A549 treated with CORT108297 at 1 μM for 4 hours (cell line): ENCODE measurements around the gene PLS3. TPM values are rescaled to one million over a fixed set of nuclear protein-coding genes. Genes with fewer than 3 reads are reported as not detected.

Experiments
- total RNA-seq: library from RNA; stranded (reverse); fragments of 200-300 nt; extraction: Qiagen RNA extraction; gene quantifications from 5 replicates; pipeline ENCODE4 v1.2.3, GENCODE V29; 2022

PLS3 gene
- total RNA-seq: 175 to 258 TPM (median 193 TPM) in 5 replicates

GRCh38 chrX:115560978-115561604 is at the start of gene PLS3:
Gene PLS3, plus strand, starts transcription at chrX:115561174. Its CDS starts 49,077 bp downstream, at chrX:115610251.

